Astrocyte (in vitro differentiated cells and primary cell): ENCODE measurements around the gene PLB1. TPM values are rescaled to one million over a fixed set of nuclear protein-coding genes. Genes with fewer than 3 reads are reported as not detected.

Experiments
- DNase-seq: peaks from one replicate; pipeline ENCODE4 v3.0.0-alpha.2; 2010; ENCODE audit warnings: low read depth
- FAIRE-seq: peaks from 2 replicates; lab custom pipeline; 2011; peaks lifted over from hg19 to GRCh38; lab: Jason Lieb, UNC
- H2AFZ ChIP-seq: 2 replicates; pipeline ENCODE4 v1.6.0; 2012; ENCODE audit warnings: low read depth, low read length, inconsistent platforms
- H3K27ac ChIP-seq: 2 replicates; pipeline ENCODE4 v1.5.1; 2011; ENCODE audit warnings: low read depth, low read length, inconsistent platforms
- H3K27me3 ChIP-seq: 2 replicates; pipeline ENCODE4 v1.6.0; 2011; ENCODE audit warnings: low read length, inconsistent platforms; ENCODE audit not compliant: insufficient read depth
- H3K36me3 ChIP-seq: 2 replicates; pipeline ENCODE4 v1.5.1; 2011; ENCODE audit warnings: low read length, inconsistent platforms; ENCODE audit not compliant: insufficient read depth
- H3K4me1 ChIP-seq: 2 replicates; pipeline ENCODE4 v1.5.1; 2011; ENCODE audit warnings: low read length, inconsistent platforms; ENCODE audit not compliant: insufficient read depth
- H3K4me2 ChIP-seq: 2 replicates; pipeline ENCODE4 v1.6.0; 2012; ENCODE audit warnings: low read length, inconsistent platforms
- H3K4me3 ChIP-seq: 2 replicates; pipeline ENCODE4 v1.5.1; 2011; ENCODE audit warnings: low read depth, mild to moderate bottlenecking, low read length, inconsistent platforms; ENCODE audit not compliant: insufficient read depth
- H3K79me2 ChIP-seq: 2 replicates; pipeline ENCODE4 v1.6.0; 2012; ENCODE audit warnings: mild to moderate bottlenecking, low read length, inconsistent platforms; ENCODE audit not compliant: insufficient read depth
- H3K9ac ChIP-seq: 2 replicates; pipeline ENCODE4 v1.6.0; 2012; ENCODE audit warnings: mild to moderate bottlenecking, low read length, inconsistent platforms
- H3K9me3 ChIP-seq: 2 replicates; pipeline ENCODE4 v1.5.1; 2012; ENCODE audit warnings: low read depth, mild to moderate bottlenecking, low read length, inconsistent platforms; ENCODE audit not compliant: insufficient read depth
- H4K20me1 ChIP-seq: 2 replicates; pipeline ENCODE4 v1.6.0; 2012; ENCODE audit warnings: low read length, inconsistent platforms; ENCODE audit not compliant: insufficient read depth
- H3K27ac Mint-ChIP-seq: one replicate; pipeline ENCODE4 v1.8.0; 2021; ENCODE audit warnings: mild to moderate bottlenecking, mixed read lengths; ENCODE audit not compliant: unreplicated experiment
- H3K27me3 Mint-ChIP-seq: one replicate; pipeline ENCODE4 v1.8.0; 2021; ENCODE audit warnings: low read depth, mixed read lengths; ENCODE audit not compliant: unreplicated experiment
- H3K36me3 Mint-ChIP-seq: one replicate; pipeline ENCODE4 v1.8.0; 2021; ENCODE audit warnings: low read depth, mixed read lengths; ENCODE audit not compliant: unreplicated experiment
- H3K4me1 Mint-ChIP-seq: one replicate; pipeline ENCODE4 v1.8.0; 2021; ENCODE audit warnings: low read depth, mixed read lengths; ENCODE audit not compliant: unreplicated experiment
- H3K4me3 Mint-ChIP-seq: one replicate; pipeline ENCODE4 v1.8.0; 2021; ENCODE audit warnings: mild to moderate bottlenecking, moderate library complexity, mixed read lengths; ENCODE audit not compliant: unreplicated experiment
- H3K9me3 Mint-ChIP-seq: one replicate; pipeline ENCODE4 v1.8.0; 2021; ENCODE audit warnings: mild to moderate bottlenecking, mixed read lengths; ENCODE audit not compliant: unreplicated experiment
- CTCF ChIP-seq: IDR thresholded peaks from 2 replicates; pipeline ENCODE4 v1.5.1; 2011; ENCODE audit warnings: low read depth, mild to moderate bottlenecking, inconsistent platforms, low read length, moderate library complexity; ENCODE audit not compliant: insufficient read depth
- EZH2 ChIP-seq: IDR thresholded peaks from 2 replicates; pipeline ENCODE4 v1.6.1; 2012; ENCODE audit warnings: mild to moderate bottlenecking, low read length, inconsistent platforms; ENCODE audit not compliant: insufficient read depth
- total RNA-seq: library from RNA; stranded (reverse); gene quantifications from 2 replicates; pipeline ENCODE4 v1.2.1, GENCODE V29; 2021

PLB1 gene
- total RNA-seq, 1 donor from 2014 or later = 0.98 TPM

GRCh38 chr2:28687640-28688385 is 192.0 kb downstream of the PLB1 start:
- Histone ChIP-seq H4K20me1 (no peaks in the 10 kb centered on the region), H3K27ac (no peak overlapping the region), H3K4me1 (peaks cover 21% of the 10 kb centered on the region), H3K9ac (no peak overlapping the region), H3K4me3 (no peak overlapping the region), H3K79me2 (no peaks in the 10 kb centered on the region), H3K27me3 (no peaks in the 10 kb centered on the region), H3K4me2 (no peak overlapping the region), H3K9me3 (no peaks in the 10 kb centered on the region), H2AFZ (no peak overlapping the region), H3K36me3 (no peaks in the 10 kb centered on the region)
- DNase-seq (no peak), FAIRE-seq (no peak)
- Mint-ChIP-seq H3K36me3 (peaks cover 2% of the 10 kb centered on the region), H3K27me3 (peaks cover 5% of the 10 kb centered on the region), H3K27ac (no peak overlapping the region), H3K9me3 (peaks cover 5% of the 10 kb centered on the region), H3K4me3 (no peak overlapping the region), H3K4me1 (peaks cover 33% of the 10 kb centered on the region)
- TF ChIP-seq CTCF (no peak), EZH2 (no peak)

GRCh38 chr2:28688818-28689217 is 193.0 kb downstream of the PLB1 start:
- no peaks in the 10 kb centered on the region for H3K9me3 ChIP-seq
- H3K27ac ChIP-seq = no peak overlapping the region
- peaks cover 7% of the 10 kb centered on the region for H3K9me3 Mint-ChIP-seq
- peaks cover 5% of the 10 kb centered on the region for H3K27me3 Mint-ChIP-seq
- H3K36me3 Mint-ChIP-seq = peaks cover 2% of the 10 kb centered on the region
- no peaks in the 10 kb centered on the region for H3K79me2 ChIP-seq
- H3K27ac Mint-ChIP-seq = no peak overlapping the region
- H3K4me1 ChIP-seq = peaks cover 11% of the 10 kb centered on the region
- no peaks in the 10 kb centered on the region for H3K27me3 ChIP-seq
- no peaks in the 10 kb centered on the region for H4K20me1 ChIP-seq
- FAIRE-seq = no peak
- no peak overlapping the region for H3K4me3 ChIP-seq
- H3K4me2 ChIP-seq = no peak overlapping the region
- DNase-seq = no peak
- no peak overlapping the region for H3K9ac ChIP-seq
- no peak overlapping the region for H3K4me3 Mint-ChIP-seq
- H3K36me3 ChIP-seq = no peaks in the 10 kb centered on the region
- H2AFZ ChIP-seq = no peak overlapping the region
- TF ChIP-seq EZH2 (no peak), CTCF (no peak)
- H3K4me1 Mint-ChIP-seq = peaks cover 28% of the 10 kb centered on the region

- Mint-ChIP-seq H3K27ac (no peak overlapping the region), H3K9me3 (peaks cover 5% of the 10 kb centered on the region), H3K4me3 (no peak overlapping the region), H3K36me3 (peaks cover under 1% of the 10 kb centered on the region), H3K27me3 (peaks cover 5% of the 10 kb centered on the region), H3K4me1 (peaks cover 21% of the 10 kb centered on the region)
- H3K9ac ChIP-seq = no peak overlapping the region
- TF ChIP-seq CTCF = no peak
- no peak for TF ChIP-seq EZH2
- no peaks in the 10 kb centered on the region for H3K27me3 ChIP-seq
- no peaks in the 10 kb centered on the region for H3K36me3 ChIP-seq
- FAIRE-seq (no peak), DNase-seq (no peak)
- no peak overlapping the region for H3K4me3 ChIP-seq
- no peak overlapping the region for H2AFZ ChIP-seq
- H3K4me1 ChIP-seq = peaks cover 10% of the 10 kb centered on the region
- no peaks in the 10 kb centered on the region for H3K79me2 ChIP-seq
- H3K9me3 ChIP-seq = no peaks in the 10 kb centered on the region
- H4K20me1 ChIP-seq = no peaks in the 10 kb centered on the region
- no peak overlapping the region for H3K27ac ChIP-seq
- no peak overlapping the region for H3K4me2 ChIP-seq
These were observed 193.9 kb downstream of the PLB1 start for GRCh38 chr2:28689771-28690170.
